ENCODE data around the gene FGF7. TPM values are rescaled to one million over a fixed set of nuclear protein-coding genes. Genes with fewer than 3 reads are reported as not detected.
"Not testable (repeated sequence)": the region's sequence is repeated elsewhere in the genome, so short reads cannot be mapped to it uniquely, and the experiment has no call there.

FGF7 gene
- total RNA-seq, 1 donor from 2014 or later: 44.2 TPM

GRCh38 chr15:49439678-49440395 lies 16.8 kb downstream of the FGF7 start:
- no peak for DNase-seq

GRCh38 chr15:49441356-49441755 lies 18.3 kb downstream of the FGF7 start:
- DNase-seq: no peak

- DNase-seq: no peak
These were observed 18.8 kb downstream of the FGF7 start for GRCh38 chr15:49441816-49442215.

- no peak for DNase-seq
These were observed 29.6 kb downstream of the FGF7 start for GRCh38 chr15:49452595-49452994.

- no peak for DNase-seq
These were observed 33.1 kb downstream of the FGF7 start for GRCh38 chr15:49456166-49456565.

GRCh38 chr15:49458145-49458544 lies 35.1 kb downstream of the FGF7 start:
- no peak for DNase-seq

GRCh38 chr15:49460411-49460941 lies 37.4 kb downstream of the FGF7 start:
- no peak for DNase-seq

GRCh38 chr15:49462232-49462844 lies 39.3 kb downstream of the FGF7 start:
- DNase-seq: no peak

- peak; percentile 75 for DNase-seq
These were observed 41.5 kb downstream of the FGF7 start for GRCh38 chr15:49464522-49464921.

- DNase-seq: no peak
These were observed 43.1 kb downstream of the FGF7 start for GRCh38 chr15:49466119-49466518.

GRCh38 chr15:49467746-49468480 lies 44.9 kb downstream of the FGF7 start:
- peak; percentile 43 for DNase-seq

GRCh38 chr15:49468481-49468839 lies 45.4 kb downstream of the FGF7 start:
- peak; percentile 72 for DNase-seq

GRCh38 chr15:49471248-49471647 lies 48.2 kb downstream of the FGF7 start:
- DNase-seq: not testable (repeated sequence)

- DNase-seq: no peak
These were observed 48.7 kb downstream of the FGF7 start for GRCh38 chr15:49471733-49472132.

- DNase-seq: no peak
These were observed 49.3 kb downstream of the FGF7 start for GRCh38 chr15:49472338-49472737.

GRCh38 chr15:49473031-49473430 lies 50.0 kb downstream of the FGF7 start:
- no peak for DNase-seq

GRCh38 chr15:49478021-49478420 lies 55.0 kb downstream of the FGF7 start:
- not testable (repeated sequence) for DNase-seq

- not testable (repeated sequence) for DNase-seq
These were observed 55.9 kb downstream of the FGF7 start for GRCh38 chr15:49478982-49479381.

- DNase-seq: peak; percentile 37
These were observed 62.4 kb downstream of the FGF7 start for GRCh38 chr15:49485401-49485800.

- no peak for DNase-seq
These were observed 67.9 kb downstream of the FGF7 start for GRCh38 chr15:49490966-49491365.

GRCh38 chr15:49492151-49492550 lies 69.1 kb downstream of the FGF7 start:
- DNase-seq: no peak

GRCh38 chr15:49492830-49493229 lies 69.8 kb downstream of the FGF7 start:
- DNase-seq: no peak

- DNase-seq: no peak
These were observed 71.8 kb downstream of the FGF7 start for GRCh38 chr15:49494842-49495241.

Data from skin of body (tissue), 2 donors.